Suprapubic skin (tissue), 4 donors: ENCODE data around the gene CEP78. TPM values are rescaled to one million over a fixed set of nuclear protein-coding genes. Genes with fewer than 3 reads are reported as not detected.
"Not testable (repeated sequence)": the region's sequence is repeated elsewhere in the genome, so short reads cannot be mapped to it uniquely, and the experiment has no call there.

ENCODE experiments used
- DNase-seq, 2 donors: peaks; one replicate each; pipeline ENCODE4 v3.0.0-alpha.2; 2019; ENCODE audit warnings: low spot score in 2 of 2
- H3K27ac ChIP-seq: fragments of 200-600 bp; sonication (generic); one replicate; pipeline ENCODE4 v1.5.1; 2019
- H3K27me3 ChIP-seq: fragments of 200-600 bp; sonication (generic); one replicate; pipeline ENCODE4 v1.5.1; 2019
- H3K36me3 ChIP-seq: fragments of 200-600 bp; sonication (generic); one replicate; pipeline ENCODE4 v1.5.1; 2019
- H3K4me1 ChIP-seq: fragments of 200-600 bp; sonication (generic); one replicate; pipeline ENCODE4 v1.5.1; 2019
- H3K4me3 ChIP-seq: fragments of 200-600 bp; sonication (generic); one replicate; pipeline ENCODE4 v1.5.1; 2019; ENCODE audit warnings: mild to moderate bottlenecking
- H3K9me3 ChIP-seq: fragments of 200-600 bp; sonication (generic); one replicate; pipeline ENCODE4 v1.5.1; 2019
- CTCF ChIP-seq, 2 donors: fragments of 200-600 bp in 1 of 2; fragments of 450-650 bp in 1 of 2; sonication (generic) in 1 of 2; IDR thresholded peaks; one replicate each; pipeline ENCODE4 v1.5.1; 2016 to 2019; ENCODE audit warnings: antibody characterized with exemption in 2 of 2, mild to moderate bottlenecking in 1 of 2, moderate library complexity in 1 of 2
- EP300 ChIP-seq: sonication (generic); formaldehyde crosslinking; IDR thresholded peaks from one replicate; pipeline ENCODE4 v1.6.1; 2017; ENCODE audit warnings: antibody characterized with exemption
- POLR2A ChIP-seq, 2 donors: fragments of 450-650 bp; IDR thresholded peaks; one replicate each; pipeline ENCODE4 v1.6.1; 2017; ENCODE audit warnings: antibody characterized with exemption in 2 of 2, mild to moderate bottlenecking in 2 of 2, moderate library complexity in 2 of 2
- POLR2AphosphoS5 ChIP-seq, 3 donors: sonication (generic); formaldehyde crosslinking; IDR thresholded peaks; one replicate each; pipeline ENCODE4 v1.6.1; 2017; ENCODE audit warnings: antibody characterized with exemption in 3 of 3
- WGBS: methylation state at CpG from one replicate; pipeline ENCODE4 v1.1.5; 2018; 5-methylcytosine and 5-hydroxymethylcytosine counted together
- total RNA-seq, 4 donors: library from RNA; depleted of rRNA; stranded (reverse); fragments of >200 nt; gene quantifications; one replicate each; pipeline ENCODE4 v1.1.0, GENCODE V29; 2016

Gene CEP78
- total RNA-seq, 4 donors from 2014 or later = 8.7 to 15.0 (median 11.7) TPM

GRCh38 chr9:78278801-78279200 lies 42.9 kb downstream of the CEP78 start:
- Histone ChIP-seq H3K4me1 (peaks cover 25% of the 10 kb centered on the region), H3K27ac (peak overlapping the region; percentile 46), H3K4me3 (no peak overlapping the region), H3K27me3 (no peaks in the 10 kb centered on the region), H3K36me3 (no peaks in the 10 kb centered on the region), H3K9me3 (no peaks in the 10 kb centered on the region)
- TF ChIP-seq CTCF (IDR thresholded peaks at IDR 0.05) = no peak
- TF ChIP-seq POLR2AphosphoS5 (IDR thresholded peaks at IDR 0.05) = no peak
- no peak for DNase-seq
- WGBS = 84% methylated on average over 1 of the region's 1 CpG

GRCh38 chr9:78280982-78281668 lies 45.2 kb downstream of the CEP78 start:
- H3K27me3 ChIP-seq = no peaks in the 10 kb centered on the region
- H3K4me3 ChIP-seq = no peak overlapping the region
- H3K4me1 ChIP-seq = peaks cover 25% of the 10 kb centered on the region
- DNase-seq = no peak
- WGBS = 70% methylated on average over 3 of the region's 3 CpGs
- no peaks in the 10 kb centered on the region for H3K36me3 ChIP-seq
- no peaks in the 10 kb centered on the region for H3K9me3 ChIP-seq
- no peak overlapping the region for H3K27ac ChIP-seq
- TF ChIP-seq EP300 (no peak), POLR2A (IDR thresholded peaks at IDR 0.05) (no peak), POLR2AphosphoS5 (IDR thresholded peaks at IDR 0.05) (no peak), CTCF (IDR thresholded peaks at IDR 0.05) (no peak)

GRCh38 chr9:78284181-78284580 lies 48.3 kb downstream of the CEP78 start:
- H3K4me1 ChIP-seq = peaks cover 15% of the 10 kb centered on the region
- H3K27me3 ChIP-seq, H3K27ac ChIP-seq, DNase-seq, H3K36me3 ChIP-seq, H3K9me3 ChIP-seq, H3K4me3 ChIP-seq: not testable (repeated sequence)
- WGBS = 97% methylated on average over 4 of the region's 4 CpGs

- TF ChIP-seq CTCF (IDR thresholded peaks at IDR 0.05) (no peak), POLR2A (IDR thresholded peaks at IDR 0.05) (no peak), EP300 (no peak), POLR2AphosphoS5 (IDR thresholded peaks at IDR 0.05) (no peak)
- H3K4me1 ChIP-seq = peaks cover 32% of the 10 kb centered on the region
- no peaks in the 10 kb centered on the region for H3K36me3 ChIP-seq
Observed at GRCh38 chr9:78286125-78286524, 50.2 kb downstream of the CEP78 start.

GRCh38 chr9:78286946-78287388 lies 51.1 kb downstream of the CEP78 start:
- no peak overlapping the region for H3K27ac ChIP-seq
- 98% methylated on average over 6 of the region's 6 CpGs for WGBS
- no peaks in the 10 kb centered on the region for H3K36me3 ChIP-seq
- H3K4me3 ChIP-seq = no peak overlapping the region
- H3K27me3 ChIP-seq = peaks cover 2% of the 10 kb centered on the region
- no peak for DNase-seq
- H3K9me3 ChIP-seq = no peaks in the 10 kb centered on the region
- peaks cover 30% of the 10 kb centered on the region for H3K4me1 ChIP-seq
- TF ChIP-seq EP300 = no peak
- no peak for TF ChIP-seq CTCF (IDR thresholded peaks at IDR 0.05)
- TF ChIP-seq POLR2A (IDR thresholded peaks at IDR 0.05) = no peak
- TF ChIP-seq POLR2AphosphoS5 (IDR thresholded peaks at IDR 0.05) = no peak

More at GRCh38 chr9:78286125-78286524, 50.2 kb downstream of the CEP78 start:
- H3K27me3 ChIP-seq = peaks cover 2% of the 10 kb centered on the region
- no peak overlapping the region for H3K4me3 ChIP-seq
- no peak for DNase-seq
- H3K27ac ChIP-seq = no peak overlapping the region
- H3K9me3 ChIP-seq = no peaks in the 10 kb centered on the region
